ENCODE results near the gene SZRD1.
A peak's percentile ranks its signal among the peaks of the same experiment; 100 is the strongest.

SZRD1 gene

DNA sequence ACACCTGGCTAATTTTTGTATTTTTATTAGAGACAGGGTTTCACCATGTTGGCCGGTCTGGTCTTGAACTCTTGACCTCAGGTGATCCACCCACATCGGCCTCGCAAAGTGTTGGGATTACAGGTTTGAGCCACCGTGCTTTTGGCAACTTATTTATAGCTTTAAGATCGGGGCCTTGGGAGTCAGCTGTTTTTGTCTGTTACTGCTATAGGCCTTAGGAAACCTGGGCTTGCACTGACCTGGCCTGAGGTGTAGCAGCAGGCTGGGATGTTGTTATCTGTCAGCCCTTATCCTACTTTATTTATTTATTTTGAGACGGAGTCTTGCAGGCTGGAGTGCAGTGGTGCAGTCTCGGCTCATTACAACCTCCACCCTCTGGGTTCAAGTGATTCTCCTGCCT is 11.4 kb downstream of the SZRD1 start:
- Mint-ChIP-seq H3K27ac (peak overlapping the region in 1 of 2 donors; percentile 4), H3K4me3 (no peak overlapping the region), H3K9me3 (no peaks in the 10 kb centered on the region), H3K4me1 (peaks cover 85% of the 10 kb centered on the region), H3K27me3 (no peaks in the 10 kb centered on the region)
- ATAC-seq (no peak), DNase-seq (no peak)

DNA sequence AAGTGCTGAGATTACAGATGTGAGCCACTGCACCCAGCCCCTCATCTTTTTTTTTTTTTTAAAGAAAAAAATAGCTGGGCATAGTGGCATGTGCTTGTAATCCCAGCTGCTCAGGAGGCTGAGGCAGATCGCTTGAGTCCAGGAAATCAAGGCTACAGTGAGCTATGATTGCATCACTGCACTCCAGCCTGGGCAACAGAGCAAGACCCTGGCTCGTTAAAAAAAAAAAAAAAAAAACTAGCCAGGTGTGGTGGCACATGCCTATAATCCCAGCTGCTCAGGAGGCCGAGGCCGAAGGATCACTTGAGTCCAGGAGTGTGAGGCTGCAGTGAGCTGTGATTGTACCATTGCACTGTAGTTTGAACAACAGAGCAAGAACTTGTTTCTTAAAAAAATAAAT is 13.8 kb downstream of the SZRD1 start:
- H3K27me3 Mint-ChIP-seq = no peaks in the 10 kb centered on the region
- H3K27ac Mint-ChIP-seq = peak overlapping the region in 1 of 2 donors; percentile 76
- ATAC-seq (no peak), DNase-seq (no peak)
- peaks cover 83% of the 10 kb centered on the region for H3K4me1 Mint-ChIP-seq
- H3K4me3 Mint-ChIP-seq = no peak overlapping the region
- H3K9me3 Mint-ChIP-seq = no peaks in the 10 kb centered on the region

GRCh38 chr1:16383888-16384287 is 16.8 kb downstream of the SZRD1 start:
- Mint-ChIP-seq H3K4me3 (no peak overlapping the region), H3K4me1 (peaks cover 74% of the 10 kb centered on the region), H3K27me3 (no peaks in the 10 kb centered on the region), H3K27ac (peak overlapping the region in 1 of 2 donors; percentile 93), H3K9me3 (no peaks in the 10 kb centered on the region)
- DNase-seq (no peak), ATAC-seq (no peak)

DNA sequence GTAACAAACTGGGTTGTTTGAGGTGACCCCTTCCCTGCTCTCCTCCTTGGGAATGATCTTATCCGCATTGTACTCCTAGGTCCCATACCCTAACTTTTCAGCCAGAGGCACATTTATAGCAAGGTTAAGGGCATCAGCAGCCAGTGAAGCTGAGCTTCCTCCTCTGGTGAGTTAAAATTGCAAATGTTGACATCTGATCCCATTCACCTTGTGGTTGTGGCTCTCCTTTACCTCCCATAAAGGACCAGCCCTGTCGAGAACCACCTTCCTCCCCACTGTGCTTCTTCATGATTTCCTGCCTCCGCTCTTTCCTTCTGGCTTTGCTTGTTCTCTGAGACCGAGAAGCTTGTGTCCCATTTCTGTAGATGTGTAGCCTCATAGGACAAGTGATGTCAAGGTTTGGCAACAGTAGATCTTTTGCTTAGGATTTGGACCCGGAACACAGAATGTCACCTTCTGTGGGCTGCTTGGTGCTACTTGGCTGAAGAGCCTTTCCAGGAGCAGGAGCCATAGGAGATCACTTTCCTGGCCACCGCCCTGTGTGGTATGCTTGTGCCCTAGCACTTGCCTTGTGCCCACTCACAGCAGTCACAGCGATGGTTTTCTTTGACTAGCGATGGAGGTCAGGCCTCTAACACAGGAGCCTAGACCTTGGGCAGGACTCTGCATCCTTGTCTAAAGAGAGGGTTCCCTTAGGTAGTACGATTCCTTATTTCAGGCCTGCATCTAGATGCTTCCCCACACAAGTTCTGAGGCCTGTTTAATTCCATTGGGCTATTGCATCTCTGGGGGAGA is 18.8 kb downstream of the SZRD1 start:
- Mint-ChIP-seq H3K27me3 (no peaks in the 10 kb centered on the region), H3K4me1 (peaks cover 76% of the 10 kb centered on the region), H3K27ac (peak overlapping the region; percentile 31 to 85), H3K4me3 (peak overlapping the region; percentile 49 to 74), H3K9me3 (no peaks in the 10 kb centered on the region)
- ATAC-seq (peak; percentile 41), DNase-seq (no peak)

DNA sequence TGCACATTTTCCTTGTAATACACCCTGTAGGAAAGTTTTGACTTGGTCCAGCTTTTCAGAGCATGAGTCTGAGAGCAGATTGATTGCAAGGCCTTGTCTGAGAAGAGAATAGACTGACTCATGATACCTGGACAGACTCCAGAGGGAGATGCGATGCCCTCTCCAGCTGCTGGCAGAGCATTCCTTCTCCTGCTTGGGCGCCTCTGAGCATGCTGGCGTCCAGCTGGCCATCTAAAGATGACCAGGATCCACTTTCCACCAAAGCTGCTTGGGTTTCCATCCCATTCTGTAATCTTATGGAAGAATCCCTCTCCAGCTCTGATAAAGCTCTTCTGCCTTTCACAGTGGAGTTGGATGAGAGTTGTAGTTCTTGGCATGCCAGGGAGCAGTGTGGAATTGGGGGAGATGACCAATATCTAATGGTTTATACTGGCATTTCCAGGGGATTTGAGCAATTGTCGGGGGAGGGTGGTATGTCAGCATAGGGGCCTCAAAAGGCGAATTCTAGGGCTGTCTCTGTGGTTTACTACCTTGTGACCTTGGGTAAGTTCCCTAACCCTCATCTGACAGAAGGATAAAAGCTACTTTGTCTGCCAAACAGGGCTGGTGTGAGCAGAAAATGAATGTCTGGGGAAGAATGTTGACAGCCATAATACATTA is 19.5 kb downstream of the SZRD1 start:
- H3K4me3 Mint-ChIP-seq = peak overlapping the region; percentile 49 to 74
- H3K27me3 Mint-ChIP-seq = no peaks in the 10 kb centered on the region
- ATAC-seq = peak; percentile 50
- H3K9me3 Mint-ChIP-seq = no peaks in the 10 kb centered on the region
- DNase-seq = no peak
- peak overlapping the region; percentile 31 to 85 for H3K27ac Mint-ChIP-seq
- H3K4me1 Mint-ChIP-seq = peaks cover 80% of the 10 kb centered on the region

- ATAC-seq (no peak), DNase-seq (no peak)
- Mint-ChIP-seq H3K9me3 (no peaks in the 10 kb centered on the region), H3K4me1 (peaks cover 81% of the 10 kb centered on the region), H3K27ac (peak overlapping the region; percentile 48 to 86), H3K4me3 (peak overlapping the region; percentile 74 to 81), H3K27me3 (no peaks in the 10 kb centered on the region)
Observed at GRCh38 chr1:16387201-16388188, 20.5 kb downstream of the SZRD1 start.

GRCh38 chr1:16391411-16391810 is 24.4 kb downstream of the SZRD1 start:
- ATAC-seq (peak; percentile 85), DNase-seq (peak in 1 of 2 donors; percentile 62)
- H3K27ac Mint-ChIP-seq = peak overlapping the region; percentile 98 to 99
- H3K4me1 Mint-ChIP-seq = peaks cover 64% of the 10 kb centered on the region
- peak overlapping the region; percentile 46 to 67 for H3K4me3 Mint-ChIP-seq
- no peaks in the 10 kb centered on the region for H3K27me3 Mint-ChIP-seq
- no peaks in the 10 kb centered on the region for H3K9me3 Mint-ChIP-seq

DNA sequence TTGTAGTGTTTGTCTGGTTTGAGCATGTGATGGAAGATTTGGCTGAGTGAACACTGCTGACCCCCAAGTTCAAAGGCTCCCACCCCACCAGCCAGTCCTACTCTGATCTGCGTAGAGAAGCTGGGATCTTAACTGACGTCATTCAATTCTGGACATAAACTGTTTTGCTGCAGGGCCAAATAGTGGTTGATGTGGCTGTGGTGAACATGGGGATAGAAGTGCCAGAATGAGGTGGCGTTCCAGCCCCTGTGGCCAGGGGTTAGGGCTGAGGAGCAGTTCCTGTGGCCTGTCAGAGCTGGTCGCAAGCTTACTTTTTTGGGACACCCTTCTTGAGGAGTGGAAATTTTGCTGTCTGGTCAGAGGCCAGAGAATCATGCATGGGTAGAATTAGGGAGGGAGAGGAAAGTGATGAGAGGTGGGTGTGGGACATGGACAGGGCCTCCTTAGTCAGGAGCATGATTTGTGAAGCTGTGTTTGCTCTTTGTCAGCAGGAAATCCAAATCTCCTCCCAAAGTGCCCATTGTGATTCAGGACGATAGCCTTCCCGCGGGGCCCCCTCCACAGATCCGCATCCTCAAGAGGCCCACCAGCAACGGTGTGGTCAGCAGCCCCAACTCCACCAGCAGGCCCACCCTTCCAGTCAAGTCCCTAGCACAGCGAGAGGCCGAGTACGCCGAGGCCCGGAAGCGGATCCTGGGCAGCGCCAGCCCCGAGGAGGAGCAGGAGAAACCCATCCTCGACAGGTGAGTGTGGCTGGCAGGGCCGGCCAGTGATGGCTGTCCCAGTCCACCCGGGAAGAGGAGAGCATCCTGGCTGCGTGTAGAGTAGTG is 25.9 kb downstream of the SZRD1 start:
- Mint-ChIP-seq H3K27me3 (no peaks in the 10 kb centered on the region), H3K4me3 (peak overlapping the region; percentile 54 to 67), H3K9me3 (no peaks in the 10 kb centered on the region), H3K27ac (peak overlapping the region; percentile 98 to 99), H3K4me1 (peaks cover 66% of the 10 kb centered on the region)
- ATAC-seq (no peak), DNase-seq (no peak)

DNA sequence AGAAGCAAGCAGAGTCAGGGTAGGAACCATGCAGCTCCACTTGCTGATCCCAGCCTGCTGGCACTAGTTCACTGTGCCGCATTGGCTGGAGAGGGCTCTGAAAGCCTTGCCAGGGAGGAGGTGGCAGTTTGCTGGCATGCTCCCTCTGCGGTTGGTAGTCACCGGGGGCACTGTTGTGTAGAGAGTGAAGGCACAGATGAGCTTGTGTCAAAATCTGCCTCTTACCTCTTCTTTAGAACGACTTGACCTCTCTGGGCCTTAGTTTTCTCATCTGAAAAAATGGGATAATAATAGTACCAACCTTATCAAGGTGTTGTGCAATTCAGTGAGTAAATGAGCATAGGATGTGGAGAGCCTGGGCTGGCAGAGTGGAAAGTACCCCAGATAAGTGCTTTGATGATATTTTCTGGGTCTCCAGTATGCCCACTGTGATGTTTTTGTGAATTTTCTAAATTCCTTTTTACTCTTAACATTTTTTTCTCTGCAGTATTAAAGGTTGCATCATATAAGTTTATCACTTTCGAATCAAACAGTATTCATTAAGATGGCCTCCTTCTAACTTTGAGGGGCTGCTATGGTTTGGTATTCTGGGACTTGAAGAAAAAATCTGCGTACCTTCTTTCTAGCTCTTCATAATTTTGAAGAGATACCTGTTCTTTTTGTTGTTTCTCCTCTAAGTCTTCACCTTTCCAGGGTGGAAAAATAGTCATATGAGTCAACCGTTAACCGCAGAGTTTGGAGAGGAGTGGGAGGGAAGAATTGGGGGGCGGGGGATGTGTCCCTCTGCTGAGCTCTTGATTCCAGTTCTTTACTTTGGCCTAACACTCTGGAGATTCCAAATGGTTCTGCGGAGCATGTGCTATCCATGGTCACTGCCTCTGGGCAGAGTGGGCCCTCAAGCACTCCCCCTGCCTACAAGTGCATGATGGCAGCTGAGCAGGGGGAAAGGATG is 26.8 kb downstream of the SZRD1 start:
- peak overlapping the region; percentile 88 to 99 for H3K27ac Mint-ChIP-seq
- no peak for DNase-seq
- peaks cover 73% of the 10 kb centered on the region for H3K4me1 Mint-ChIP-seq

DNA sequence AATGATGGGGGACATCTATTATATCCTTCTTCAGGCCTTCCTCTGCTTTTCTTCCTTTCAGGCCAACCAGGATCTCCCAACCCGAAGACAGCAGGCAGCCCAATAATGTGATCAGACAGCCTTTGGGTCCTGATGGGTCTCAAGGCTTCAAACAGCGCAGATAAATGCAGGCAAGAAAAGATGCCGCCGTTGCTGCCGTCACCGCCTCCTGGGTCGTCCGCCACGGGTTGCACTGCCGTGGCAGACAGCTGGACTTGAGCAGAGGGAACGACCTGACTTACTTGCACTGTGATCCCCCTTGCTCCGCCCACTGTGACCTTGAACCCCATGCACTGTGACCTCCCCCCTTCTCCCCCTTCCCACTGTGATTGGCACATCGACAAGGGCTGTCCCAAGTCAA is 27.9 kb downstream of the SZRD1 start:
- DNase-seq (no peak), ATAC-seq (no peak)
- H3K27ac Mint-ChIP-seq = no peak overlapping the region
- H3K27me3 Mint-ChIP-seq = no peaks in the 10 kb centered on the region
- H3K4me3 Mint-ChIP-seq = no peak overlapping the region
- peaks cover 66% of the 10 kb centered on the region for H3K4me1 Mint-ChIP-seq
- H3K9me3 Mint-ChIP-seq = no peaks in the 10 kb centered on the region

More for the DNA sequence above, 26.8 kb downstream of the SZRD1 start:
- Mint-ChIP-seq H3K4me3 (peak overlapping the region; percentile 8 to 25), H3K9me3 (no peaks in the 10 kb centered on the region), H3K27me3 (no peaks in the 10 kb centered on the region)
- ATAC-seq = peak; percentile 37

DNA sequence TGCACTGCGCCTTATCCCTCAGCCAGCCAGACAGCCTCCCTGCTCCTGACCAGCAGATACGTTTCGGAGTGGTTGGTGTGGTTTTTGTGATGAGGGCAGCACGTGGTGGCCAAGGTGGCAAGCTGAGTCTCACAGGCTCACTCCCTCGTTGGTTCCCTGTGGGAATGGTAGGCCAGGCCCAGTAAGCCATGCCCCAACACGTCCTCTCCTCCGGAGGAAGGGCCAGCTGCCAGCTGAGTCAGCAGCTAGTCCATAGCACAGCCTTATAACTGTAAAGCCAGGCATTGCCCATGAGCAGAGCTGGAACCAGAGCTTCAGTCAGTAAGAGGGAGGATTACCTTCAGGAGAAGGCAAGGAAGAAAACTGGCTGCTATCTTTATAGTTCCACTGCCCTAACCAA is 29.5 kb downstream of the SZRD1 start:
- Mint-ChIP-seq H3K4me3 (no peak overlapping the region), H3K27me3 (no peaks in the 10 kb centered on the region), H3K9me3 (no peaks in the 10 kb centered on the region), H3K4me1 (peaks cover 50% of the 10 kb centered on the region), H3K27ac (peak overlapping the region; percentile 83 to 96)
- DNase-seq (no peak), ATAC-seq (no peak)

- no peaks in the 10 kb centered on the region for H3K27me3 Mint-ChIP-seq
- H3K4me3 Mint-ChIP-seq = no peak overlapping the region
- ATAC-seq (no peak), DNase-seq (no peak)
- H3K9me3 Mint-ChIP-seq = no peaks in the 10 kb centered on the region
- peaks cover 45% of the 10 kb centered on the region for H3K4me1 Mint-ChIP-seq
- H3K27ac Mint-ChIP-seq = peak overlapping the region; percentile 83 to 96
Observed at GRCh38 chr1:16397120-16397519, 30.1 kb downstream of the SZRD1 start.

DNA sequence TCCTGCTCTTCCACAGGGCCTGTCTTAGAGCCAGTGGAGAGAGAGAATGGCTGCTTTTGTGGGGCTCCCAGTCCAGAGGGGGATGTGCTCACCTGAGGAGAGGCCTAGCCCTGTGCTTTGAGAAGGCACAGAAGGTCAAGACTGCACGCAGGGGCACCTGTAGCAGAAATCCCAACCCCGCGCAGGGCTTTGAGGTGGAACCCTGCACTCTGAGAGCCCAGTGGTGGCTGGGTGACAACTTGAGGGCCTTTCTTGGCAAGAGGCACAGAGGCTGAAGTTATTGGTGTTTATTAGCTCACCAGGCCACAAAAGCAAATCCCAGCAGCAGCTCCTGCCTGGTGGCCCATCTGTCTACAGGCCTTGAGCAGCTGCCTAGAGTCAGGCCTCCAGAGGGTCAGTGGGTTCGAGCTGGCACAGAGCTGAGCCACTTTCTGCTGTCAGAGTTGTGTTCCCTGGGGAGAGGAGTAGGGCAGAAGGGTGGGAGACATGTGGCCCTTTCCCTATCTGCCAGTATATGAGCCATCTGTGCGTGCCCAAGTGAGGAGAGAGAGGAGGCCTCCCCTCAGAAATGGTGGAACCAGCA is 31.4 kb downstream of the SZRD1 start:
- DNase-seq = no peak
- Mint-ChIP-seq H3K27ac (peak overlapping the region; percentile 89 to 93), H3K4me1 (peaks cover 32% of the 10 kb centered on the region), H3K4me3 (peak overlapping the region in 1 of 2 donors; percentile 39), H3K9me3 (no peaks in the 10 kb centered on the region), H3K27me3 (no peaks in the 10 kb centered on the region)
- no peak for ATAC-seq
